Measurements from ENCODE around the gene TFF1.
A peak's percentile ranks its signal among the peaks of the same experiment; 100 is the strongest.

The TFF1 gene

DNA sequence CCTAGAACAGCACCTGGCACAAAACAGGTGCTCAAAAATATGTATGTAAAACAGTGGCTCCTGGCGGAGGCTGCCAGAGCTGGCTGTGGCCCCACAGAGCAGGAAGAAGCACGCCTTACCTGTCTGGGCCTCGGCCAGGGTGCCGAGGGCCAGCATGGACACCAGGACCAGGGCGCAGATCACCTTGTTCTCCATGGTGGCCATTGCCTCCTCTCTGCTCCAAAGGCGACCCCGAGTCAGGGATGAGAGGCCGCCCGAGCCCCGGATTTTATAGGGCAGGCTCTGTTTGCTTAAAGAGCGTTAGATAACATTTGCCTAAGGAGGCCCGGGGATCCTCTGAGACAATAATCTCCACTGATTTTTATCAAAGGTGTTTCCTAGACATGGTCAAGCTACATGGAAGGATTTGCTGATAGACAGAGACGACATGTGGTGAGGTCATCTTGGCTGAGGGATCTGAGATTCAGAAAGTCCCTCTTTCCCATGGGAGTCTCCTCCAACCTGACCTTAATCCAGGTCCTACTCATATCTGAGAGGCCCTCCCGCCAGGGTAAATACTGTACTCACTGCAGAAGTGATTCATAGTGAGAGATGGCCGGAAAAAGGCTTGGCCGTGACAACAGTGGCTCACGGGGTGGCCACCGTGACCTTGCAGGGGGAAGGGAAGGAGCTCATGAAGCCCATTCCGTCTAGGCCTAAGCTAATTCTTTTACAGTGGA, at the start of gene TFF1:
Gene TFF1, minus strand, starts transcription at position 244 of the 719 bp plus-strand sequence. Its CDS starts 40 bp downstream, at position 204.
- TF ChIP-seq, protein P1, sequence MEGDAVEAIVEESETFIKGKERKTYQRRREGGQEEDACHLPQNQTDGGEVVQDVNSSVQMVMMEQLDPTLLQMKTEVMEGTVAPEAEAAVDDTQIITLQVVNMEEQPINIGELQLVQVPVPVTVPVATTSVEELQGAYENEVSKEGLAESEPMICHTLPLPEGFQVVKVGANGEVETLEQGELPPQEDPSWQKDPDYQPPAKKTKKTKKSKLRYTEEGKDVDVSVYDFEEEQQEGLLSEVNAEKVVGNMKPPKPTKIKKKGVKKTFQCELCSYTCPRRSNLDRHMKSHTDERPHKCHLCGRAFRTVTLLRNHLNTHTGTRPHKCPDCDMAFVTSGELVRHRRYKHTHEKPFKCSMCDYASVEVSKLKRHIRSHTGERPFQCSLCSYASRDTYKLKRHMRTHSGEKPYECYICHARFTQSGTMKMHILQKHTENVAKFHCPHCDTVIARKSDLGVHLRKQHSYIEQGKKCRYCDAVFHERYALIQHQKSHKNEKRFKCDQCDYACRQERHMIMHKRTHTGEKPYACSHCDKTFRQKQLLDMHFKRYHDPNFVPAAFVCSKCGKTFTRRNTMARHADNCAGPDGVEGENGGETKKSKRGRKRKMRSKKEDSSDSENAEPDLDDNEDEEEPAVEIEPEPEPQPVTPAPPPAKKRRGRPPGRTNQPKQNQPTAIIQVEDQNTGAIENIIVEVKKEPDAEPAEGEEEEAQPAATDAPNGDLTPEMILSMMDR (IDR thresholded peaks at IDR 0.05; ENCODE audit: low read depth, low read length, missing control alignments), result no peak
- no peak for DNase-seq (ENCODE audit: low read depth)
- no peak within 1 kb of the TSS for H3K4me3 ChIP-seq (ENCODE audit: low read depth, low read length)

DNA sequence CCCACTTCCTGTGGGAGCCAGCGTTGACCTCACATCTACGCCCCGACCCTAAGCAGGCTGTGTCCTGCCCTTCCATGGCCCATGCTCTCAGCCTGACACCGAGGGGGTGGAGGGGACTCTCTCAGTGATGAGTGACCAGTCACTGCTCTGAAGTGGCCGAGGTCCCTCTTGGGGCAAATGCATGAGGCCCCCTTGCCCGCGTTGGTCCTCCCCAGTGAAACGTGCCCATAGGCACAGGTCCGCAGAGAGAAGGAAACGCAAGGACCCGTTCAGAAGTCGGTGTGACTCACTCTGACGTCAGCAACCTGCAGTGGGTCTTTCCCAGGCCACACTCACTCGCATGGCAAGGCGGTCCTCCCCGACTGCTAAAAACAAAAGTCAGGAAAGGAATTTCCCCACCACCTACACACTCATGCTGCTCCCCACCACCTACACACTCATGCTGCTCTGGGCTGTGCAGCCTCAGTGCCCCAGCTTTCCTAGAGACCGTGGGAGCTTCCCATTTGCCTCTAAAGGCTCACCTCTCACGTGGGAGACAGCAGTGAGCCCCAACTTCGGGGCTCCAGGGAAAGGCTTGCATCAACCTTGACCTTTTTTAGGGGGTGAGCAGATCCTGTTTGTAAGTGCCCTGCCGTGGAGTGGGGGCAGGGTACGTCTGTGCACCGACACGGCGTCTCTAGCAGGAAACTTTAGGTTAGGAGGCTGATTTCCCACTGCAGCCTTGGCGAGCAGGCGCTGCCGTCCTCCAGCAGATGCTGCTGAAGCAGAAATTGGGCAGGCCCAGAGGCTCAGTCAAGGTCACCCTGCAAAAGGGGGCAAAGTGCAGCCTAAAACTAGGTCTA, 48.8 kb upstream of the TFF1 start:
- H3K4me3 ChIP-seq (ENCODE audit: low read depth, low read length), result peak overlapping the region; percentile 15; the same call in 1 of the 2 replicates
- TF ChIP-seq, protein P1 (IDR thresholded peaks at IDR 0.05; ENCODE audit: low read depth, low read length, missing control alignments), result no peak
- peak; percentile 84 for DNase-seq (ENCODE audit: low read depth)

DNA sequence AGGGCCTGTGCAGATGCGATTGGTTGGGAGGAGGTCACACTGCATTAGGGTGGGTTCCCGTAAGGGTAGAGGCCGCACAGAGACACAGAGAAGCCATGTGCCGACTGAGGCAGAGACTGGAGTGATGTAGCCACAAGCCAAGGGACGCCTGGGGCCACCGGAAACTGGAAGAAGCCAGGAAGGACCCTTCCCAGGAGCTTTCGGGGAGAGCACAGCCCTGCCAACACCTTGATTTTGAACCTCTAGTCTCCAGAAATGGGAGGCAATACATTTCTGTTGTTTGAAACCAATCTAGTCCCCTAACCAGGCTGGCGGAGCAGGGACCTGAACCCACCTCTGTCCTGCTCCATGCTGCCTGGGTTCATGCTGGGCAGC, 48.2 kb upstream of the TFF1 start:
- DNase-seq (ENCODE audit: low read depth), result no peak
- TF ChIP-seq, protein P1 (IDR thresholded peaks at IDR 0.05; ENCODE audit: low read depth, low read length, missing control alignments), result no peak
- no peak overlapping the region for H3K4me3 ChIP-seq (ENCODE audit: low read depth, low read length)

DNA sequence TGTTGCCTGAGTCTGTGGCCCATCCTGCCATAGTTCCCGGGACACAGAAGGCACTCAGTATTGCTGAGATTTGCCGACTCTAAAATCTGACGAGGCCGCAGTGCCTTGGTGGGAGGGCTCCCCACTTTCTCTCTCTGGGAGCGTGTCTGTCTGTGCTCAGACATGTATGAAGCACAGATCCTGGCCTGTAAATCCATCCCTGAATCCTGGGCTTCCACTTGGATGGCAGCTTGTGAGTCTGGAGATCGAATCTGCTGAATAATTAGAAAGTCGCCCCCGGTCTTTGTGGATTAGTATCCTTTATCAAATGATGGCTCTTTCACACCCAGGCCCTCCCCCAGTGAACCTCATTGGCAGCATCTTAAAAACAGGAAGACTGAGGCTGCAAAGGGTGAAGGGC, 47.7 kb upstream of the TFF1 start:
- no peak overlapping the region for H3K4me3 ChIP-seq (ENCODE audit: low read depth, low read length)
- no peak for DNase-seq (ENCODE audit: low read depth)
- TF ChIP-seq, protein P1 (IDR thresholded peaks at IDR 0.05; ENCODE audit: low read depth, low read length, missing control alignments), result no peak

DNA sequence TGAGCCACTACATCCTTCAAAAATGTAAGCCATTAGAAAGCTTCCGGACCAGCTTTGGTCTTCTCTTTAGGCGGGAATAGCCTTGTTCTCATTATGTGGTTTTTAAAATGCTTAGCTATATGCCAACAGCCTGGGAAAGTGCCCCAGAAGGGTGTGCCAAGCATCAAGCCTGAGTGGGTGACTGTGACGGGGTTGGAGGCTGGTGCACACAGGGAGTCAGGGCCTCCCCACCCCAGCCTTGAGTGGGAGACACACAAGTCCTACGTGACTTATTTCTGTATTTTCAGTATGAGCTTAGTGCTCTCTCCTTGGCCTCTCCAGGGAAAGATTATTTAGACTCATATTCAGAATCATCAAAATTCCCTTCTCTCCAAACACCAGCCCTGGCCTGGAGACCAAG, 47.2 kb upstream of the TFF1 start:
- DNase-seq (ENCODE audit: low read depth), result no peak
- no peak overlapping the region for H3K4me3 ChIP-seq (ENCODE audit: low read depth, low read length)
- TF ChIP-seq, protein P1 (IDR thresholded peaks at IDR 0.05; ENCODE audit: low read depth, low read length, missing control alignments), result no peak

DNA sequence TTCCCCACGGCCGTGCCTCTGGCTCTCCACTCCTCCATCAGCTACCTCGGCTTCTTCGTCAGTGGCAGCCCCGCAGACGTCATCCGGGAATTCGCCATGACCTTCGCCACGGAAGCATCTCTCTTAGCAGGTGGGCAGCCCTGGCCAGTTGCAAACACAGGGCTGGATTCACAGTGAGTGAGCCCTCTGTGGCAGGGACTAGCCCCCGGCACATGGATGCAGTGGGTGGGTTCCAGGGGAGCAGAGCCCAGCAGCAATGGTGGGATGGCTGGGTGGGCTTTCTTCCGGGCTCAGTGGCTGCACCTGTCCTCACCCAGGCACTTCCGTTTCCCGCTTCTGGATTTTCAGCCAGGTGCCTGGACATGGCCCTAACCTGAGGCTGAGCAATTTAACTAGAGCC, 46.8 kb upstream of the TFF1 start:
- DNase-seq (ENCODE audit: low read depth), result no peak
- no peak overlapping the region for H3K4me3 ChIP-seq (ENCODE audit: low read depth, low read length)
- TF ChIP-seq, protein P1 (IDR thresholded peaks at IDR 0.05; ENCODE audit: low read depth, low read length, missing control alignments), result no peak

Measured in GM12864 (cell line).